Neural cell (in vitro differentiated cells): ENCODE results near the gene SERPINB12.

Experiments
- CTCF ChIP-seq: fragments of 450-650 bp; IDR thresholded peaks from 2 replicates; pipeline ENCODE4 v1.5.1; 2014; ENCODE audit warnings: antibody characterized with exemption, mild to moderate bottlenecking, moderate library complexity; ENCODE audit not compliant: poor library complexity, severe bottlenecking
- EP300 ChIP-seq: fragments of 450-650 bp; conservative IDR thresholded peaks from 2 replicates; pipeline ENCODE4 v1.6.1; 2014; ENCODE audit warnings: antibody characterized with exemption, mild to moderate bottlenecking, moderate library complexity; ENCODE audit not compliant: poor library complexity, severe bottlenecking
- EZH2 ChIP-seq: fragments of 200-600, 300-800 bp; shearing (Covaris generic), sonication (generic); IDR thresholded peaks from 2 replicates; pipeline ENCODE4 v1.6.1; 2014; ENCODE audit warnings: antibody characterized with exemption, low read length, borderline replicate concordance, mild to moderate bottlenecking; ENCODE audit not compliant: insufficient read depth, poor library complexity, severe bottlenecking
- MXI1 ChIP-seq: fragments of 450-650 bp; conservative IDR thresholded peaks from 2 replicates; pipeline ENCODE4 v1.6.1; 2014; ENCODE audit warnings: antibody characterized with exemption, mild to moderate bottlenecking; ENCODE audit not compliant: poor library complexity, severe bottlenecking
- REST ChIP-seq: IDR thresholded peaks from 2 replicates; pipeline ENCODE4 v1.6.1; 2012; ENCODE audit warnings: borderline replicate concordance
- TAF1 ChIP-seq: IDR thresholded peaks from 2 replicates; pipeline ENCODE4 v1.6.1; 2012; ENCODE audit warnings: low read depth

GRCh38 chr18:63520053-63520685 is 22.0 kb upstream of the SERPINB12 start:
- TF ChIP-seq CTCF = no peak
- no peak for TF ChIP-seq MXI1
- no peak for TF ChIP-seq EZH2
- TF ChIP-seq REST = no peak
- TF ChIP-seq TAF1 = no peak
- TF ChIP-seq EP300 = no peak
